NCI-H2081 treated with DMSO at 0.1 percent for 48 hours (cell line): ENCODE results near the gene PROM2.

Source experiments
- DNase-seq: peaks from one replicate; lab custom pipeline; 2025; lab: John Stamatoyannopoulos, UW

The PROM2 gene

DNA sequence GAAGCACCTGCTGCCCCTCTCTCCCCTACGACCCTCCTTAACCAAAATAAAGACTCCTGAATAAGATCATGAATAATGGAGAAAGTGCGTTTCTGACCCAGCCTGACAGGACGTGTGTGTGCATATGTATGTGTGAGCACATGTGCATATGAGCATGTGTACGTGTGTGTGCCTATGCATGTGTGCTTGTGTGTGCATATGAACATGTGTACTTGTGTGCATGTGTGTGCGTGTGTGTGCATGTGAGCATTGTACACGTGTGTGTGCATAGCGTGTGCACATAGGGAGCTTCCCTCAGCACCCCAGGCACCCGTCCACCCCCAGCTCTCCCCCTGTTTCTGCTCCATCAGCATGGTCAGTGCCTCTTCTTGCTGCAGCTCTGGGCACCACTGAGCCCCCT lies 33.6 kb downstream of the PROM2 start:
- DNase-seq, result no peak

DNA sequence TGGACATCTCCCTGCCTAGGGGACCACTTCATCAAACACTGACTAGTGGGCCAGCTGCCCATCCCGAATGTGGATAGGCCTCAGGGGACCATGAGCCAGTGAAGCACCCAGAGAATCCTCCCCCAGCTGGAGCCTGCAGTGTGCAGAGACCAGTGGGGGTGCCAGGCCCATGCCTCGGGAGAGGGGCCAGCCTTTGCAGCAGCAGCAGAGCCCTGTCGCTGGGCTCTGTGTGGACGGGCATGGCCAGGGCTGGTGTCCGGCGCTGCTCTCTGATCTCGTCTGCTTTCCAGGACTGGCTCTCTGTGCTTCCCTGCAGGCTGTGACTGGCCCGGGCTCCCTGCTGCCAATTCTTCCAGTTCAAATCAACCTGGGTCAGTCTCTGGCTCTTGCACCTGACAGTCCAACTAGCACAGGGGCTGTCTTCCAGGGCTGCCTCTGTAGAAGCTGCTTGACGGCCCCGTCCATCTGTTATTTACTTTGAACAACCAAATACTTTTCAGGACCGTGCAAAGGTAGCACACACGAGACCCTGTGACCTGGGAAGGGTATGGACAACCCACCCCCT lies 34.3 kb downstream of the PROM2 start:
- DNase-seq, result no peak

DNA sequence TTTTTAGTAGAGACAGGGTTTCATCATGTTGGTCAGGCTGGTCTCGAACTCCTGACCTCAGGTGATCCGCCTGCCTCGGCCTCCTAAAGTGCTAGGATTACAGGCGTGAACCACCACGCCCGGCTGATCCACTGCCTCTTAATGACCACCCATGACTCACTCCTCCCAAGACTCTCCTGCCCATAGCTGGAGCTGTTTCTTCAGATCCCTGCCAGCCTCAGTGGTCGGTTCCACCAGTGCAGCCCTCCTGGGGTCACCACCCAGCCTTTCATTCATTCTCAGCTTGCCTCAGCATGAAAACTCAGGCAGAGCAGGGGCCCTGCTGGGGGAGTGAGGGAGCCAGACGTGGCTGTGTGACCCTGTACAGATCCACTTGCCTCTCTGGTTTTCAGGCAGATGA lies 35.4 kb downstream of the PROM2 start:
- no peak for DNase-seq

DNA sequence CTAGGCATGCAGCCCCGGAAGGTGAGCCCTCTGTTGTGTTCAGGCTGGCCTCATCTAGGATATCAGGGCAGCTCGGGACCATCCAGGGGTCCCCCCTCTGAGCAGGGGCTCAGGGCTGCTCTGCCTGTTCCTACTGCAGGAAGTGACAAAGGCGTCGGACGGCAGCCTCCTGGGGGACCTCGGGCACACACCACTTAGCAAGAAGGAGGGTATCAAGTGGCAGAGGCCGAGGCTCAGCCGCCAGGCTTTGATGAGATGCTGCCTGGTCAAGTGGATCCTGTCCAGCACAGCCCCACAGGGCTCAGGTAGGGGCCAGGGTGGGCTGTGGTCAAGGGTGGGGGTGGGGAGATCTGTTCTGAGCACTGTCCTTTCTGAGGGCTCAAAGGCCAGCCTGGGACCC lies 36.0 kb downstream of the PROM2 start:
- no peak for DNase-seq

DNA sequence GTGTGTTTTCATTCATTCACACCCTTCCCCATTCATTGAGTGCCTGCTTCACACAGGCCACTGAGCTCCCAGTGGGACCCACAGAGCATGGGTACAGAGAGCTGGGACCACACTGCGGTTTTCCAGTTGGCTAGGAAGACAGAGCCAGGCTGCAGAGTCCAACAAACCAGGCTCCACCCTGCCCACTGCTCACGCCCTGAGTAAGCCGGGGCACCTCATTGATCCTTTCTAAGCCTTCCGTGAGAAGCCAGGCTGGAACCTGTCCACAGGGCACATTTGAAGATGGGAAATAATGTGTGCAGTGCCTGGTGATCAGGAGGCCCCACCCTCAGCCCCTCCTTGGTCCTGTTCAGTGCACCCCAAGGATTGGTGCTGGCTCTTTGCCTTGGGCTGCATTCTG lies 36.4 kb downstream of the PROM2 start:
- no peak for DNase-seq

DNA sequence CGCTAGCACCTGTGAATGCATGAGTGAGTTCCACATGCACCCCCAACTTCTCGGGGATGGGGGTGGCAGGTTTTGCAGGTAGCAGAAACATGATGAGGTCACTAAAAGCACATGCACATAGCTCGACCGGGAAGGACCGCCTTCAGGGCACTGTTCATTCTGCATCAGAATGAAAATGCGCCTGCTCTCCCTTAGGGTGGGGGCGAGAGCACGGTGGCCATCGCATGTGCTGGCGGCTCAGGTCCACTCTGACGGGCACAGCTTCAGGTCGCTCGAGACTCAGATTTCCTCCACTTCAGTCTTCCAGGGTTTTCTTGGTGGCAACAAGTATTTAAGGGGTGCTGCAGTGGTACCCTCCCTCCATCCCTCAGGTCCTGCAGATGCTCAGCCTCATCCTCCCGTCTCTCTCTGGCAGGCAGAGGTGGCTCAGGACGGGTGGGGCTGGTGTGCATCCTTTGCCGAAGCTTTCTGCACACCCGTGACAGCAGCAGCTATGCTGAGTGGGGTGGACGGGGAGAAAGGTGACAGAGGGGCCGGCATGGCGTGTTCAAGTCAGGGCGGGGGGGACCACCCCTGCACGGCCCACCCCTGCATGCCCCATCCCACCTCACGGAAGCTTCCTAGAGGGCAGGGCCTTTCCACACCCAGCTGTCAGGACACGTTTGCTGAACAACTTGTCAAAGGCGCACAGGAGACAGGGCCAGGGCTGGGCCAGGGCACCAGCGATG lies 37.7 kb downstream of the PROM2 start:
- no peak for DNase-seq

DNA sequence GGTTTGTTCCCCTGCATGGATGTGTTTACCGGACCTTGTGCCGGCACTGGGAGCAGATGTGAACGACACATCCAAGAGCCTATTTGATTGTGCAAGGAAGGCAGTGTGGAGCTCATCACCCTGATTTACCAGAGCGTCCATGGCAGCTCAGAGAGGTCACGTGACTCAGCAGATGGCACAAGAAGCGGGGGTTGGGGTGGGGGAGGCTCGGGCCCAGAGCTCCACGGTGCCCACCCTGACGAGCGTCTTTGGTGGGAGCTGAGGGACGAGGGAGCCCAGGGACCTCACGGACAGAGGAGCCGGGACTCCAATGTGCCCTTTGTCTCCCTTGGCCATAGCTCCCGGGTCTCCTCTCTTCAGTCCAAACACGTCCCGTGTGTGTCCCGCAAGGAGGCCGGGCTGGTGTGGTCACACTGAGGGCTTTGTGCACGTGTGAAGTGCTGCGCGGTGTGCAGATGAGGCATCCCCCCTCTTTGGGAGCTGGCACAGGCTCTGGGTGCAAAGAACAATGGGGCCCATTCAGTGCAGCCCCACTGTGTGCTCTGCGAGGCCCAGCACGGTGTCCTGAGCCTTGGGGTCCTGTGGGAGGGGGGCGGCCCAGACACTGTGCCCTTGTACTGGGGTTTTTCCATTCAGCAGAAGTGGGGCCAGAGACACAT lies 38.4 kb downstream of the PROM2 start:
- no peak for DNase-seq

DNA sequence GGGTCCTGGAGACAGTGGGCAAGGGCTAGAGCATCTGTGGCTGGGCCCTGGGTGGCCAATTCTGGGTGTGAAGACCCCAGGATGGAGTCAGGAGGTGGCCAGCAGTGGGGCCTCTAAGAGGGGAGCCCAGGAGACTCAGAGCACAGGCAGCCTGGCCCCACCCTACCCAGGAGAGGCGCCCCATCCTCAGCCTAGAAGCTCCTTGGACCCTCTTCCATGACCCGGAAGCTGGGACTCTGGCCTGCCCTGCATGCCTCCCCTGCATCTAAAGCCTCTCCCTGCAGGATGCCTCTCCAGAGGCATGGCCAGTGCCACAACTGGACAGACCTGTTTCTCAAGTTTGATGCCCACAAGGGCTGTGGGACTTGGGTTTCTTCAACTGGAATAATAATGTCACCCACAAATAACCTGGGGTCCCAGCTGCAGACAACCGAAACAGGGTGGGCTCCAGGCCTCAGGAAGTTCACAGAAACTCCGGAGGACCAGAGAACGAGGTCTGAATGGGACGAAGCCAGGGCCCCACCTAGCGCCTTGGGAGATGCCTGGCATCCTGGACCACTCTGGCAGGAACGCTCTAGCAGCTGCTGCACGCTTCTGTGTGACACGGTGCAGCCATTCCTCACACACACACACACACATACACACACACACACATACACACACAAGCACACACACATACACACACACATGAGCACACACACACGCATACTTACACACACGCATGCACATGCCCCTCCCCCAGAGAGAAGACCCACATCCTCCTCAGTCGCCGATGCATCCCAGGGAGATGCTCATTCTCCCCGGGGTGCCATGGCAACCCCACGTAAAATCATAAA lies 39.3 kb downstream of the PROM2 start:
- DNase-seq, result no peak

DNA sequence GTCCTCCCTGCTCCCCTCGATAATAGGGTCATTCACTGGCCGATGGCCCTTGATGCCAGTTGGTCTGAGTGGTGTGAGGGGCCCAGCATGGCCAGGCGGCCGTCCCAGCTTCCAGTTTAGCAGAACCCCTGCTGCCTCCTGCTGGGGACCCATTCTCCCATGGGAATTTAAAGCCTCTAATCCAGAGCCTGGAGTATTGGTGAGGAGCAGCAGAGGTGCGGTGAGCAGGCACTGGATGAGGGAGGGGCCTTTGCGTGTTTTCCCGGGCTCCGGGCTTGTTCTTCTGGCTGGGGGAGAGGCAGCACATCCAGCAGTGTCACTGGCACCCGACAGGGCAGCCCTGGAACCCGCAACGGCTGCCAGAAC lies 40.3 kb downstream of the PROM2 start:
- DNase-seq, result no peak

DNA sequence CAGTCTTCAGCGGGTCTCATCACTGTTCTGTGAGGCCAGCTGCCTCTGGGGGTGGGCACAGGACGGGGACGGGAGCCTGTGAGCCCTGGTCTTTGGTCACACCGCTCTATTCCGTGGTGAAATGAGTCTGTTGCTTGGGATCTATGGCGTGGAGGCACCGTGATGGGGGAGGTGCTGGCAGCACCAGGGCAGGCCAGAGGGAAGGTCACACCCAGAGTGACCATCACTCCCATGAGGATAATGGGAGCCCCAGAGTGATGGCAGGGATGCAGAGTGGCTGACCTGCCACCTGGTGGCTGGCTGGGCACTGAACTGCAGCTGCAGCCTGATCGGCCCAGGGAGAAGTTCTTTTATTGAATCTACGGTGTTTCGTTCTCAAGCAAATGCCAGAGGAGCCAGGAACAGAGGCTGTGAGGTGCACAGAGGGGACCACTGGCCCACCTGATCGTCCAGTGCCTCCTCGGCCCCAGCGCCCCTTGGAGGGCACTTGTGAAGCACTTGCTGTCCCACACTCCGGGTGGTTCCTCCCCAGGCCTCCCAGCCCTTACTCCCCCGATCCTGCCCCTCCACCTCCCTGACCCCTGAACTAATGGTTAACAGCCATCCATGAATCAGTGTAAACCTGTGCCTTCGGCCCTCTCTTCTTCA lies 40.8 kb downstream of the PROM2 start:
- no peak for DNase-seq

DNA sequence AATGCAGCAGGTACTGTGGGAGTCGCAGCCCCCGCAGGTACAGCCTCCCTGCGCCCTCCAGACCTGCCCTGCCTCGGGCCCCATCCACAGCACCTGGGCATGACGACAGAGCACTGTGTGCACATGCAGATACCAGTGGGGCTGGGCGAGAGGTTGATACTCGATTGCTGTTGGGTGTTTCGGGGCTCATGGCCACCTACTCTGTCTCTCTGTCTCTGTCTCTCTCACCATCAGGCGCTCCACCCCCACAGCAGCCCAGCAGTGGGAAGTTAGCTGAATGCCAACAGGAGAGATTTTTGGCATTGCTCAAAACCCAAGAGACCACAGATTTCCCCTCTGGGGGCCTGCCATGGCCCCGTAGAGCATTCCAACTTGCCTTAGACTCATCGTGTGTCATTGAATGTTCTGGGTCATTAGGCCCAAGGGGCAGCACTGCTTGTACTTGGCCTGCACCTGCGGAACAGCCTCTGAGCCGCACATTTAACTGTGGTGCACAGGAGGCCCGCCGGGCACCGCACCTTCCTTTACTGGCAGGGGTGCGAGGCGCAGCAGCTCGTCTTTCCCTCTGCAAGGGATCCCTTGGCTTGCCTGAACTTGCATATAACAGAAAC lies 41.7 kb downstream of the PROM2 start:
- DNase-seq, result no peak

DNA sequence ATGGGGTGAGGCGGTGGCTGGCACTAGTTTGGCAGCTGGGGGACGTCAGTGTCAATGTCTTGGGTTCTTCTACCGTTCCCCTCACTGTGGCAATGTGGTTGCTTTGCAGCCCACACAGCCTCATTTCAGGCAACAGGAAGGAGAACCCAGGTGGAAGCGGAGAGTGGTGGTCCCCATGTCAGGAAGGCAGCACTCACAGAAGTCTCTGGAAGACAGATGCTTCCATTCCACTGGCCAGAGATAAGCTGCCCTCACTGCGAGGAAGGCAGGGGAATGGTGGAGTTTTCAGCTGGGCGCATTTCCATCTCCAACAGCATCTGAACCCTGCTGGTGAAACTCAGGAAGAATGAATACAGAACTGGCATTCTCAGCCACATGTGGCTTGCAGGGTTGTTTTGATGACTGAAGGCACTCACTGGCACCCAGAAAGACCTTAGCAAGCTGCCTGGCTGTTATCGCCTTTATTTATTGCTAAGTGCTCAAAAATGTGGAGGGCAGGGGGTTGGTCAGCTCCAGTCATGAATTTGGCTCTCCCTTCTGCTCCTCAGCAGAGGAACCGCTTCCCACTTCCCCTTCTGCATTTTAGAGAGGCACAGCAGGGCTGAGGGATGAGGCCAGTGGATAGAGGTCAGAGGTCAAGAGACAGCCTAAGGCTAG lies 42.3 kb downstream of the PROM2 start:
- DNase-seq, result no peak

DNA sequence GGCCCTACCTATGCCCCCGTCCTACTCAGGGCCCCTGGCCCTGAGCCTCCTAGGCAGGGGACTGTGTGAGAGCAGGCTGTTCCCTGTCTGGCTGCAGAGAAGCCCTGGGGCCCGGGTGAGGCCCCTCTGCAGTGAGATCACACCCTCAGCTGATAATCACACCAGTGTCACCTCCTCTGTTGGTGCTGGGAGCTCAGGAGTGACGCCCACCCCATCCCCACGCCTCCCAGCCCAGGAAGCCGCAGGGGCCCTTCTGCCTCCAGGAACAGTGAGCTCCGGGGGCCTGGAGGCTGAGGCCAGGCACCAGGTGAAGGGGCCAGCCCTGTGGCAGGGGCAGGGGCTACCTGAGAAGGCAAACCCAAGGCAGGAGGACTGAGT lies 42.9 kb downstream of the PROM2 start:
- DNase-seq, result no peak

DNA sequence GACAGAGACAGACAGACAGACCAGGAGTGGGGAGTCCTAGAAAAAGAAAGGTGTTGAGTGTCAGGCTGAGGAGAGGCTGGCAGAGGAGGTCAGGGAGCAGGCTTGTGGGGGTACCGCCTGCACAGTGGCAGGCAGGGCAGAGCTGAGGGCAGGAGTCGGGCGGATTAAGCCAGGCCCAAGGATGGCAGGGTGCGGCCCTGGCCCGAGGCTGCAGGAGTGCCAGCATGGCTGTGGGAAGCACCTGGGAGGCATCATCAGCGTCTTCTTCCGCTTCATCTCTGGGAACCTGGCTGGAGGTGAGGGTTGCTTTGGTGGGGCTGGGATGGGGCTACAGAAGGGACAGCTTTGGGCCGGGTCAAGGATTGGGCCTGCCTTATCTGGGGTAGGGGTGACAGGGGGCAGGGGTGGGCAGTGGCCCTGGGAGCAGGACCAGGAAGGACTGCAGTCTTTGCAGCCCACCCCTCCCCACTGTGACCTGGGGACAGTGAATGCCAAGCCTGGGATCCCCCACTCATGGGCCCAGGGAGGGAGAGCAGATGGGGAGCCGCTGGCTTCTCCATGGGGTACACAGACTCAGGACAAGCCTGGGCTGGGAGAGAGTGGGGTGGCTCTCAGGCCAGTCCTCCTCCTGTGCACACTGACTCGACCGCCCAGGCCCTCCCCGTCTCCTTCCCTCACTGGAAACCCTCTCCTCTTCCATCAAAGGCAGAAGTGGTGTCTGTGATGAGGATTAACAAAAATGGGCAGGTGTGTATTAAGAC lies 43.6 kb downstream of the PROM2 start:
- no peak for DNase-seq

DNA sequence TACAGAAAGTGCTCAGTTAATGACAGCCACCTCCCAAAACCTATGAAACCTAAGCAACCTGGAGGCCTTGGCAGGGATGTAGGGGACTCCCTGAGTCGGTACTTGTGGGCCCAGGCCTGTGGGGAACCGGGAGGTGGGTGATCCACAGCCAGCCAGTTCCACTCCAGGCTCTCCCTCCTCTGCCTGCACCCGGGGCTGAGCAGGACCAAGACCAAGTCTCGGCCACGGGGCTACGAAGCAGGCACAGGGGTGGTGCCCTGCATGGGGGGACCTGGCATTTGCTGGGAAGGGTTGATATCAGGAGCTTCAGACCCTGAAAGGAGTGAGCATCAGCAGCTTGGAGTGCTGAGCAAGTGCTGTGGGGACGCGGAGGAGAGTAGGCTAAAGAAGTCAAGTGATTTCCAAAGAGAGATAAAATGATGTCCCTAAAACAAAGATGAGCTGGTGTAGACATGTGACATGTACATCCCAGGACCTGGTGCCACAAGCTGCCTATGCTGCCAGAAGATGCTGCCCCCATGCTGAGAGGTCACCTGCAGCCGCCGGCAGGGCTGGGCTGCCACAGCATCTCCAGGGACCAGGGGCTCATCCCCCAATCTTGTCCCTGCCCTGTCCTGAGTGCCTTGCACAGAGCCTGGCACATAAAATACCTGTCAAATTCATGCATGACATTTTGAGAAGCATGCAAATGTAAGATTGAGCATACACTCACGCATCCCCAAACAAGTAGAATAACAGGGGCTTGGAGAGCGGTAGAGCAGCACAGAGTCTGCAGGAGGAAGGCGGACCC lies 44.4 kb downstream of the PROM2 start:
- DNase-seq, result no peak

DNA sequence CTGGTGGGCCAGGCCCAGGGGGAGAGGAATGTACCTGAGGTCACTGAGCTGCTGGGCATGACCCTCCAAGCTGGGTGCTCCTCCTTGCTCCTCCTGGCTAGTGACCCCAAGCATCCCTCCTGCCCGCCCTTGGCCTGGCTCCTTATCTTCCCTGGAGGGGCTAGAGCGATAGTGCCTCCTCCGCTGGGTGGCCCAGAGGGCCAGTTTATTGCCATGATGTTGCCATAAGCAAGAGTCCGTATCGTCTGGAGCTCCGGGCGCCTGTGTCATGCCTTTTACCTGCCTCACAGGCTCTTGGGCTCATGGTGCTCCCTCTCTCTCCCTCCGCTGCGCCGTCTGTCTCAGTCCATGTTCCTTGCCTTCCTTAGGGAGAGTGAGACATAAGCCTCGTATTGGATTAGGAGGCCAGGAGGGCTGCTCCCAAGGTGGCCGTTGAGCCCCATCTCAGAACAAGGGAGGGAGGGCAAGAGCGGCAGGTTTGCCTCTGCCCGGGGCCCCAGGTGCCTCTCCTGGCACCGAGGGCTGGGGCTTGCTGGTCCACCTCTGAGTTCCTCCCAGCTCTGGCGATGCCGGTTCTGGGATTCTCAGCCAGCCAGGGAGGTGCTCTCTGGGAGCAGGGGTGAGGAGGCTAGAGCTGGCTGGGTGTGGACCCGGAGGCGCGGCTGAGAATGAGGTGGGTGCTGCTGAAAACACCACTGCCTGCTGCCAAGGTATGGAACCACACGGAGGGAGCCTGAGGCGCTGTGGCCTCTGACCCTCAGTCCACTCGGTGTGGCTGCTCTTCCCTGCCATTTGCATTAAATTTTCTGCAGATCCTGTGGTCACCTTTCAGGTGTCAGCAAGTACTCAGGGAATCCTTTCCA lies 45.5 kb downstream of the PROM2 start:
- no peak for DNase-seq

DNA sequence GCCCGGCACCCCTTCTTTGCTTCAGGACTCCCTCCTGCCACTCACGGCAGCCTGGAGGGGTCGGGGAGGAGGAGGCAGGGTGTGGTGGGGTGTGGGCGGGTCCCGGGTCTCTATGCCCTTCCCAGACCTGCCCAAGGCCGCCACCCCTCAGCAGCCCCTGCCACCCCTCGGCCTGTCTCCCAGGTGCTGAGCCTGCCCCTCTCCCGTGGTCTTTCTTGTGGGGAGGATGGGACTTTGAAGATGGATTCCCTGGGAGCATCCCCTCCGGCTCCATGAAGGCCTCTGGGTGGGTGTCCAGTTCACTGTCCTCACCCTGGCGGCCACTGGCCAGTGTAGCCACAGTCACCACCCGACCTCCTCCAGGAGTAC lies 46.1 kb downstream of the PROM2 start:
- no peak for DNase-seq

DNA sequence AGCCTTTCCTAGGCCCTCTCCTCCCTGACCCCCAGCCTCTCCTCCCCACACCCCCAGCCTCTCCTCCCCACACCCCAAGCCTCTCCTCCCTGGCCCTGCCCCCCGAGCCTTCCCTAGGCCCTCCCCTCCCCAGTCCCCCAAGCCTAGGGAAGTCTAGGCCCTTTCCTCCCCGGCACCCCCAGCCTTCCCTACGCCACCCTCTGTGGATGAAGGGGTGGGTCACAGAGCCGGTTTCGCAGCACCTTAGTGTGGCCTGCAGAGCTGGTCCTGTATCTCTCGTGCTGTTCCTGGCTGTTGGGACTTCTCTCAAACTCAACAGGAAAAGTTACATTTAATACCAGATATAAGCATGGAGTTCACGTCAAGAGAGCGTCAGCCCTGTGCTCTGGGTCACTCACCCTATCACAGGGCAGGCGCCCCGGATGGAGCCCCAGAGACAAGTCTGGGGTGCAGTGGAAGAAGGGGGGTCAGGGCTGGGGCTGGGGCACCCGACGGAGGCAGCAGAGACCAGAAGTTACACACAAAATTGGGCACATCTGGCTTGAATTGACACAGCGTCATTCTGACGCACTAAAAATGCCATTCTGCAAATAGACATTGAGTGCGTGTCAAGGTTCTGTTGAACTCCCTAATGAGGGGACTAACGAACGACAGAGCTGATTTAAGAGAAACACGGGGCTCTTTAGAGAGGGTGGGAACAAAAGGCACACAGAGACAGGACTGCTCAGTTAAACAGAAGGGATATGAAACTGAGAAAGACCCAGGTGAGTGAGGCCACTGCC lies 46.9 kb downstream of the PROM2 start:
- no peak for DNase-seq
